Stomach (tissue), 4 donors: ENCODE measurements around the gene ADD3.

Experiments
- CTCF ChIP-seq, 7 experiments: fragments of 450-650 bp in 4 of 7; fragments of 200-600 bp in 3 of 7; sonication (generic) in 3 of 7; IDR thresholded peaks; one replicate each; pipeline ENCODE4 v1.5.1; 2016 to 2019; ENCODE audit warnings: antibody characterized with exemption in 7 of 7, control low read depth in 2 of 7, mild to moderate bottlenecking in 1 of 7
- EP300 ChIP-seq: sonication (generic); formaldehyde crosslinking; IDR thresholded peaks from one replicate; pipeline ENCODE4 v1.6.1; 2017; ENCODE audit warnings: antibody characterized with exemption
- POLR2A ChIP-seq, 4 donors: fragments of 450-650 bp; IDR thresholded peaks; one replicate each; pipeline ENCODE4 v1.6.1; 2016; ENCODE audit warnings: antibody characterized with exemption in 4 of 4, control low read depth in 2 of 4, mild to moderate bottlenecking in 1 of 4, moderate library complexity in 1 of 4

- TF ChIP-seq POLR2A (IDR thresholded peaks at IDR 0.05) (no peak), CTCF (IDR thresholded peaks at IDR 0.05) (no peak), EP300 (no peak)
Observed at GRCh38 chr10:110087682-110088081, 79.9 kb downstream of the ADD3 start.
